PFSK-1 (cell line): ENCODE results near the gene MT1G.

ENCODE experiments used
- FOXP2 ChIP-seq: optimal IDR thresholded peaks from 2 replicates; pipeline ENCODE3; 2011; ENCODE audit warnings: borderline replicate concordance, control low read depth, inconsistent platforms; ENCODE audit not compliant: insufficient read depth; ENCODE audit errors: extremely low read length, extremely low read depth
- POLR2AphosphoS5 ChIP-seq: IDR thresholded peaks from 2 replicates; pipeline ENCODE4 v1.6.1; 2012; ENCODE audit warnings: low read depth, mild to moderate bottlenecking, control low read depth, low read length, moderate library complexity
- REST ChIP-seq, 2 experiments: IDR thresholded peaks; 2 replicates each; pipeline versions ENCODE4 v1.6.1 to v1.8.0; 2011 to 2012; ENCODE audit warnings: low read depth in 2 of 2, low read length in 2 of 2, control low read depth in 1 of 2, inconsistent platforms in 1 of 2, mild to moderate bottlenecking in 1 of 2, moderate library complexity in 1 of 2; ENCODE audit not compliant: insufficient read depth in 1 of 2
- TAF1 ChIP-seq: IDR thresholded peaks from 2 replicates; pipeline ENCODE4 v1.6.1; 2012; ENCODE audit warnings: low read length, control low read depth, borderline replicate concordance; ENCODE audit not compliant: insufficient read depth

- TF ChIP-seq POLR2AphosphoS5 (no peak), FOXP2 (no peak), REST (IDR thresholded peaks at IDR 0.05; ENCODE audit: insufficient read depth in 1 of 2, low read depth in 2 of 2, low read length in 2 of 2) (no peak), TAF1 (no peak)
Measured at GRCh38 chr16:56669840-56670619, 2.2 kb upstream of the MT1G start.
